DOHH2 (cell line): ENCODE data around the gene JUP.

Experiments used
- H3F3A ChIP-seq: fragments of 200-600 bp; sonication (generic), shearing (Covaris generic); 2 replicates; pipeline ENCODE4 v1.6.0; 2016; ENCODE audit warnings: antibody characterized with exemption, mild to moderate bottlenecking; ENCODE audit not compliant: control insufficient read depth, insufficient read depth
- H3K27ac ChIP-seq: fragments of 200-600 bp; sonication (generic); 2 replicates; pipeline ENCODE4 v1.5.1; 2014; ENCODE audit warnings: low read depth, mild to moderate bottlenecking, low read length, moderate library complexity
- H3K27me3 ChIP-seq: fragments of 200-600 bp; sonication (generic); 2 replicates; pipeline ENCODE4 v1.6.1; 2014; ENCODE audit warnings: mild to moderate bottlenecking, low read length, mixed read lengths; ENCODE audit not compliant: control insufficient read depth
- H3K36me3 ChIP-seq: fragments of 200-600 bp; sonication (generic); 2 replicates; pipeline ENCODE4 v1.6.1; 2014; ENCODE audit warnings: mild to moderate bottlenecking, low read length, moderate library complexity, mixed read lengths; ENCODE audit not compliant: control insufficient read depth
- H3K4me1 ChIP-seq: fragments of 200-600 bp; sonication (generic); 2 replicates; pipeline ENCODE4 v1.6.1; 2014; ENCODE audit warnings: mild to moderate bottlenecking, low read length, mixed read lengths; ENCODE audit not compliant: control insufficient read depth
- H3K4me2 ChIP-seq: fragments of 200-600 bp; sonication (generic); 2 replicates; pipeline ENCODE4 v1.6.0; 2014; ENCODE audit warnings: mild to moderate bottlenecking, low read length, moderate library complexity
- H3K4me3 ChIP-seq: fragments of 200-600 bp; sonication (generic); 2 replicates; pipeline ENCODE4 v1.5.1; 2014; ENCODE audit warnings: mild to moderate bottlenecking, low read length, mixed read lengths
- H3K79me2 ChIP-seq: fragments of 200-600 bp; sonication (generic); 2 replicates; pipeline ENCODE4 v1.6.1; 2014; ENCODE audit warnings: mild to moderate bottlenecking, low read length, mixed read lengths; ENCODE audit not compliant: control insufficient read depth
- H3K9me2 ChIP-seq: fragments of 200-600 bp; sonication (generic); replicated peaks from 2 replicates; pipeline ENCODE4 v1.6.1; 2014; ENCODE audit warnings: mild to moderate bottlenecking, low read length, mixed read lengths; ENCODE audit not compliant: control insufficient read depth
- H3K9me3 ChIP-seq: fragments of 200-600 bp; sonication (generic); 2 replicates; pipeline ENCODE4 v1.6.1; 2014; ENCODE audit warnings: antibody characterized with exemption, low read length, mixed read lengths; ENCODE audit not compliant: control insufficient read depth, insufficient read depth
- H4K20me1 ChIP-seq: fragments of 200-600 bp; sonication (generic); 2 replicates; pipeline ENCODE4 v1.6.0; 2014; ENCODE audit warnings: low read depth, mild to moderate bottlenecking, antibody characterized with exemption, low read length, moderate library complexity; ENCODE audit not compliant: control insufficient read depth, insufficient read depth
- CTCF ChIP-seq: fragments of 200-600 bp; sonication (generic); IDR thresholded peaks from one replicate; pipeline ENCODE4 v1.5.1; 2014; ENCODE audit warnings: antibody characterized with exemption, mild to moderate bottlenecking, low read depth, low read length; ENCODE audit not compliant: poor library complexity, severe bottlenecking
- EZH2phosphoT487 ChIP-seq: fragments of 200-600 bp; sonication (generic); IDR thresholded peaks from 2 replicates; pipeline ENCODE4 v1.6.1; 2017; ENCODE audit warnings: borderline replicate concordance, mild to moderate bottlenecking, antibody characterized with exemption, low read length, moderate library complexity, mixed read lengths

The JUP gene

GRCh38 chr17:41823141-41823524 is 36.6 kb upstream of the JUP start:
- Histone ChIP-seq H3K36me3 (peaks cover 19% of the 10 kb centered on the region), H3K27ac (no peak overlapping the region)

GRCh38 chr17:41822216-41823140 is 36.0 kb upstream of the JUP start:
- no peaks in the 10 kb centered on the region for H3K9me2 ChIP-seq
- H3K4me2 ChIP-seq, result no peak overlapping the region
- H3K27me3 ChIP-seq, result no peaks in the 10 kb centered on the region
- H3K79me2 ChIP-seq, result no peaks in the 10 kb centered on the region
- H3K9me3 ChIP-seq, result no peaks in the 10 kb centered on the region
- H3K27ac ChIP-seq, result no peak overlapping the region
- no peaks in the 10 kb centered on the region for H4K20me1 ChIP-seq
- no peak overlapping the region for H3K4me3 ChIP-seq
- no peak for TF ChIP-seq CTCF
- TF ChIP-seq EZH2phosphoT487, result no peak
- H3K36me3 ChIP-seq, result peaks cover 13% of the 10 kb centered on the region
- H3F3A ChIP-seq, result no peaks in the 10 kb centered on the region
- H3K4me1 ChIP-seq, result peaks cover 14% of the 10 kb centered on the region

More at GRCh38 chr17:41823141-41823524, 36.6 kb upstream of the JUP start:
- no peaks in the 10 kb centered on the region for H3K79me2 ChIP-seq
- H3F3A ChIP-seq, result no peaks in the 10 kb centered on the region
- peaks cover 13% of the 10 kb centered on the region for H3K4me1 ChIP-seq
- no peak for TF ChIP-seq CTCF
- TF ChIP-seq EZH2phosphoT487, result no peak
- no peak overlapping the region for H3K4me2 ChIP-seq
- H3K27me3 ChIP-seq, result no peaks in the 10 kb centered on the region
- H4K20me1 ChIP-seq, result no peaks in the 10 kb centered on the region
- no peaks in the 10 kb centered on the region for H3K9me2 ChIP-seq
- no peak overlapping the region for H3K4me3 ChIP-seq
- no peaks in the 10 kb centered on the region for H3K9me3 ChIP-seq

- Histone ChIP-seq H3K36me3 (peaks cover 10% of the 10 kb centered on the region; the same call in 1 of the 2 replicates), H3K4me2 (no peak overlapping the region), H3K27ac (no peak overlapping the region)
Measured at GRCh38 chr17:41821776-41822175, 35.3 kb upstream of the JUP start.

More at GRCh38 chr17:41821776-41822175, 35.3 kb upstream of the JUP start:
- Histone ChIP-seq H3K79me2 (no peaks in the 10 kb centered on the region), H3K27me3 (no peaks in the 10 kb centered on the region), H4K20me1 (no peaks in the 10 kb centered on the region), H3K4me1 (peaks cover 14% of the 10 kb centered on the region), H3K4me3 (no peak overlapping the region), H3K9me2 (no peaks in the 10 kb centered on the region), H3K9me3 (no peaks in the 10 kb centered on the region), H3F3A (no peaks in the 10 kb centered on the region)
- TF ChIP-seq CTCF, result no peak
- TF ChIP-seq EZH2phosphoT487, result no peak
